SU-DHL-6 (cell line): ENCODE measurements around the gene LBX2.

ENCODE experiments used
- EZH2phosphoT487 ChIP-seq: fragments of 200-600 bp; sonication (generic), shearing (Covaris generic); conservative IDR thresholded peaks from 2 replicates; pipeline ENCODE4 v1.6.1; 2018; ENCODE audit warnings: mild to moderate bottlenecking, antibody characterized with exemption, low read length, moderate library complexity, mixed read lengths
- TF ChIP-seq, protein P1 (sequence below): fragments of 200-600 bp; sonication (generic); IDR thresholded peaks from one replicate; pipeline ENCODE4 v1.5.1; 2017; ENCODE audit warnings: antibody characterized with exemption, mild to moderate bottlenecking, low read length, moderate library complexity; ENCODE audit not compliant: insufficient read depth, poor library complexity, severe bottlenecking

DNA sequence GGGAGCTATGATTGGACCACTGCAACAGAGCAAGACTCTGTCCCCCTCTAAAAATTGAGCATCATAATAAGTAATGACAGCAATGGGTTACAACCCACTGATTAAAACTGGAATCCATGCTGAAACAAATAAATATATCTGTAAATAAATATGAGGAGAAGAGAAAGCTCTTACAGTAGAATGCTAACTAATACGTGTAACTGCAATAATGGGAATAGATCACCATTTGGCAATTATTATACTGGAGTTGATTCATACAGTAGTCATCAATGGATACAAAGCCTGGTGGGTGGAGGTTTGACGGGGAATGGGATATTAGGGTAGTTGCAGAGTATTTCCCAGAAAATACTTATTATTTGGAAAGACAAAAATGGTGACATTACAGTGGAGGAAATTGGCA, 50.6 kb downstream of the LBX2 start:
- TF ChIP-seq, protein P1, sequence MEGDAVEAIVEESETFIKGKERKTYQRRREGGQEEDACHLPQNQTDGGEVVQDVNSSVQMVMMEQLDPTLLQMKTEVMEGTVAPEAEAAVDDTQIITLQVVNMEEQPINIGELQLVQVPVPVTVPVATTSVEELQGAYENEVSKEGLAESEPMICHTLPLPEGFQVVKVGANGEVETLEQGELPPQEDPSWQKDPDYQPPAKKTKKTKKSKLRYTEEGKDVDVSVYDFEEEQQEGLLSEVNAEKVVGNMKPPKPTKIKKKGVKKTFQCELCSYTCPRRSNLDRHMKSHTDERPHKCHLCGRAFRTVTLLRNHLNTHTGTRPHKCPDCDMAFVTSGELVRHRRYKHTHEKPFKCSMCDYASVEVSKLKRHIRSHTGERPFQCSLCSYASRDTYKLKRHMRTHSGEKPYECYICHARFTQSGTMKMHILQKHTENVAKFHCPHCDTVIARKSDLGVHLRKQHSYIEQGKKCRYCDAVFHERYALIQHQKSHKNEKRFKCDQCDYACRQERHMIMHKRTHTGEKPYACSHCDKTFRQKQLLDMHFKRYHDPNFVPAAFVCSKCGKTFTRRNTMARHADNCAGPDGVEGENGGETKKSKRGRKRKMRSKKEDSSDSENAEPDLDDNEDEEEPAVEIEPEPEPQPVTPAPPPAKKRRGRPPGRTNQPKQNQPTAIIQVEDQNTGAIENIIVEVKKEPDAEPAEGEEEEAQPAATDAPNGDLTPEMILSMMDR, result no peak
- TF ChIP-seq EZH2phosphoT487, result no peak
